Right forelimb (tissue), 1 donor: ENCODE results near the gene PIEZO2.
"Not testable (repeated sequence)": the region's sequence is repeated elsewhere in the genome, so short reads cannot be mapped to it uniquely, and the experiment has no call there.

ENCODE experiments used
- DNase-seq: peaks from one replicate; pipeline ENCODE4 v3.0.0-alpha.2; 2018

Gene PIEZO2

GRCh38 chr18:10923551-10924070 lies 225.8 kb downstream of the PIEZO2 start:
- DNase-seq = no peak

- no peak for DNase-seq
Observed at GRCh38 chr18:10923141-10923540, 226.2 kb downstream of the PIEZO2 start.

GRCh38 chr18:10922712-10923111 lies 226.7 kb downstream of the PIEZO2 start:
- not testable (repeated sequence) for DNase-seq

GRCh38 chr18:10920309-10920708 lies 229.1 kb downstream of the PIEZO2 start:
- not testable (repeated sequence) for DNase-seq

DNA sequence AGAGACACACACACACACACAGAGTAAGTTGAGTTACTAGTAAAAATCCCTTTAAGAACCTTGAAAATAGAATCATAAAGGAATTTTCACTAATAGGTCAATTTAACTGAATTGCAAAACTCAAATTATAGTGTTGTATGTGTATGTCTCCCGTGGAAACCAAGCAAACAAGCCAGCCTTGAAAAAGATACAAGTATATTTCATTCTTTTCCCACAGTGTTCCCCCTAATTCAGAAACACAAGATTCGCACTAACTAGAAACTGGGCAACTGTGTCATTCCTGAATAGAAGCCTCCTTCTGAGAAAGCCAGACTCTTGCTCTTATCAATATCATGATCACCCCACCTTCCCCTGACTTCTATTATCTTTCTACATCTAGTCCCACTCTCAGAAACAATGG lies 229.5 kb downstream of the PIEZO2 start:
- no peak for DNase-seq

- no peak for DNase-seq
Observed at GRCh38 chr18:10916865-10917264, 232.5 kb downstream of the PIEZO2 start.

GRCh38 chr18:10916387-10916786 lies 233.0 kb downstream of the PIEZO2 start:
- DNase-seq = no peak

DNA sequence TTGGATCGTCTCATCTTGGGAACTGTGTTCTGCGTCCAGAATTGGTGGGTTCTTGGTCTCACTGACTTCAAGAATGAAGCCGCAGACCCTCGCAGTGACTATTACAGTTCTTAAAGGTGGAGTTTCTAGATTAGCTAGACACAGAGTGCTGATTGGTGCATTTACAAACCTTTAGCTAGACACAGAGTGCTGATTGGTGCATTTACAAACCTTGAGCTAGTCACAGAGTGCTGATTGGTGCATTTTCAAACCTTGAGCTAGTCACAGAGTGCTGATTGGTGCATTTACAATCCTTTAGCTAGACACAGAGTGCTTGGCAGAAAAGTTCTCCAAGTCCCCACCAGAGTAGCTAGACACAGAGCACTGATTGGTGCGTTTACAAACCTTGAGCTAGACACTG lies 233.6 kb downstream of the PIEZO2 start:
- DNase-seq = not testable (repeated sequence)

- not testable (repeated sequence) for DNase-seq
Observed at GRCh38 chr18:10914610-10915009, 234.8 kb downstream of the PIEZO2 start.

GRCh38 chr18:10913919-10914318 lies 235.4 kb downstream of the PIEZO2 start:
- no peak for DNase-seq

GRCh38 chr18:10912790-10913545 lies 236.4 kb downstream of the PIEZO2 start:
- DNase-seq = peak; percentile 73

DNA sequence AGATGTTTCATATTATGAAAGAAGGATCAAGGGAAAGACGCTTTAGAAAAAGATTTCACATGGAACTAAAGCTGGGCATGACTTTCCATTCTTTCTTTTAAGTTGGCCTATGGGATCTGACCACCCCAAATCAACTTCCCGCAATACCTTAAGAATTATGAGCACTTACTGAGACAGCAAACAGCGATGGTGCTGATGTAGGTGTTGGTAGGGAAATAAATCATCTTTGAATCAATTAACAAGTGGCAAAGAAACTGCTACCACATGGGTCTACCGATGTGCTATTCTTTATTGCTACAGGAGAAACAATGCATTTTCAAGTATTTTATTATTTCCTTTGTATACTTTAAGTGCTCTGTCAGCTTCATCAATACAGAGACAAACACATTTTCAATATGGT lies 239.6 kb downstream of the PIEZO2 start:
- no peak for DNase-seq

DNA sequence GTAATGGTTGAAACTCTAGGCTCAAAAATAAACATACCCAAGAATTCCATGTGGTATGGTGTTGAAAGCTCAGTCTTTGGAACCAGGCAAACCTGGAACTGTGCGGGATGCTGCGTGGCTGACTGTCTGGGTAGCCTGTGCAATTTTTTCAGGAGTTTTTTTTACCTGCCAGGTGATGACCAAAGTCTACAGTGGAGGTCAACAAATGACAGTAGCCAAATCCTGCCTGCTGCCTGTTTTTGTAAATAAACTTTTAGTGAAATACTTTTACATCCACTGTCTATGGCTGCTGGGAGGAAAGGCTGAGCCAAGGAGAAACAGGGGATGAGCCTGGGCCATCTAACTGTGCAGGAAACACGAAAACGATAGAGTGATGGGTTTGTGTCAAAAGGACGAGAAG lies 240.6 kb downstream of the PIEZO2 start:
- no peak for DNase-seq

DNA sequence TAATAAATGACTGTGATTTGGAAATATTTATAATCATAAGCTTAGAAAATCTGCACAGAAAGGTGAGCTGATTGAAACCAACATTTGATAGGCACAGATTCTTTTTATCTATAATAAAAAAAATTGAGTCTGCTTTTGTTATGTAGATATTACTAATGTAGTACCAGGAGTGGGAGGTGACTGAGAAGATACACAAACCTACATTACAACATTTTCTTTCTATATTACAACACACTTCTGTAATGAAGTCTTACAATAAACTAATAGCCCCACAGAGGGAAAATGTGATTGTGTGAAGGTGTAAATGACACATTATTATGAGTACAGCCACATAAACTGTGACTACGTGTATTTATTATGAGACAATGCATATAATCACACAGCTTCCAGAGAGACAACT lies 241.6 kb downstream of the PIEZO2 start:
- no peak for DNase-seq

DNA sequence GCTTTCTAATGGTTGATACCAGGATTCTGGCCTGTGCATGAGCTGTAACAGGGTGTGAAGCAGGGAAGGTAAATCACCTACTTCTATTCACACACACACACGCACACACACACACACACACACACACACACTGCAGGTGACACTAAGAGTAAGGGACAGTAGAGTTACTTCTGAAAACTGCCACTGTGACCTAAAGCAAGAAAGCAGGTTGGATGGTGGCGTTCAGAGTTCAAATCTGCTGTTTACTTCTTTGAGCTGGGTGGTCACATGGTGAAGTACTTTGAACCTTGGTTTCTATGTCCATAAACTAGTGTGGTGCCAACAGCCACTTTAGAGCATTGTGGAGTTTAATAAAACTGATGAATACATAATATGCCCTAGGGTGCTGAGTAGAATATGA lies 248.0 kb downstream of the PIEZO2 start:
- DNase-seq = no peak

- no peak for DNase-seq
Observed at GRCh38 chr18:10900435-10900834, 248.9 kb downstream of the PIEZO2 start.

- no peak for DNase-seq
Observed at GRCh38 chr18:10899481-10899880, 249.9 kb downstream of the PIEZO2 start.

DNA sequence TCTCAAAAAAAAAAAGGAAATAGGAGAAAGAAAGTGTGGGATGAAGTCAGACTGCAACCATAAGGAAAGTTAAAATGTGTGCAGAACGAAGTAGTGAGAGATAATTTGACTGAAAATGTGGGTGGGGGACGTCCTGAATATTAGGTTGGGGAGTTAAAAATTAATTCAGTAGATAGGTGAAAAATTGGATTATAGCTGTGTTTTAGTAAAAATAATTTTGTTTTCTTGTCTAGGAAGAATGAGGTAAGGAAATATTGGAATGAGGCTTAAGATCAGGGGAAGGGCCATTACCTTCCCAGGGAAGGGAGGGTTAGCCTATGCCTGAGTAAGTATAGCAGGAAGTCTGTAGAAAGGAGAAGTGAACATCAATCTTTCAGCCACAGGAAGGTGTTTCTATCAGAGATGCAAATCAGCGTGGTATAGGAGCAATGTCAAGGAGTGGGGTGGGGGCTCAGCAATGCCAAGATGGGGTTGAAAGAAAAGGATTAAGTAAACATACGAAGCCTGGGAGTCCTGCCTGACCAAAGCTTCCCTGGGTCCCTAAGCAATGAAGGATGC lies 250.9 kb downstream of the PIEZO2 start:
- DNase-seq = no peak

DNA sequence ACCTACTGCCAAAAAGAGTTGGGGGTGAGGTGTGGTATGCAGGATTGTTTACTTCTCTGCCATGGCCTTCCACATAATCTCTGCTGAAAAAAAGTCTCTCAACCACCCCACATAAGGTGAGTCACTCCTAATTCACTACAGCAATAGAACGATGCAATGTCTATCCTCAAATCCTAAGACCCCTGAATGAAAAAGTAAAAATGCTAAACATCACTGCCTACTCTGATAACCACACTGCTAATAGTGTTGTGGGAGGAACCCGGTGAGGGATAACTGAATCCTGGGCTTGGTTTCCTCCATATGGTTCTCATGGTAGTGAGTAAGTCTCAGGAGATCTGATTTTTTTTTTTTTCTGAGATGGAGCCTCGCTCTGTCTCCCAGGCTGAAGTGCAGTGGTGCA lies 252.5 kb downstream of the PIEZO2 start:
- DNase-seq = no peak

DNA sequence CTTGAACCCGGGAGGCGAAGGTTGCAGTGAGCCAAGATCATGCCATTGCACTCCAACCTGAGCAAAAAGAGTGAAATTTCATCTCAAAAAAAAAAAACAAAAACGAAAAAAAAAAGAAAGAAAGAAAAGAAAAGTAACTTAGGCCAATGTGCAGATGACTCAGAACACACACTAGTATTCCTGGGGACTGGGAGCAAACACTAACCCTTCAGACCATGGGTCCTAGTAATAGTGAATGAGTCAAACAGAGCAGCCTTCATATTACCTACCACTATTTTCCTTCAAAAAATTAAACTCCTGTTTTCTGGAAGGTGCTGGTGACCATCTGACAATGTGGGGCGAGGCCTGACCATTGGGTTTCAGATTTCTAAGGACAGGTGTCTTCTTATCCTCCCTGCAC lies 253.4 kb downstream of the PIEZO2 start:
- no peak for DNase-seq

DNA sequence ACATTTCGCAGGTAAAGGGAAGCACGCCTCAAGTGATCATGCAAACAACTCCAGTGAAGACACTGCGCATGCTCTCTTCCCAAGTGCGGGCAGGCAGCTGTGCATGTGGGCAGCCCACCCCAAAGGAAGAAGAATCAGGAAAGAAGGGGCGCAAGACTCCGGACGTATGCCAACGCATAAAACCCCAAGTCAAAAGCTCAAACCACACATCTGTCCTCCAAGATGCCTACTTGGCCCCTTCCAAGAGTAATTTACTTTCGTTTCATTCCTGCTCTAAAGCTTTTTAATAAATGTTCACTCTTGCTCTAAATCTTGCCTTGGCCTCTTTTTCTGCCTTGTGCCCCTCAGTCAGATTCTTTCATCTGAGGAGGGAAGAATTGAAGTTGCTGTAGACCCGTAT lies 254.9 kb downstream of the PIEZO2 start:
- no peak for DNase-seq

- DNase-seq = no peak
Observed at GRCh38 chr18:10893761-10894160, 255.6 kb downstream of the PIEZO2 start.

DNA sequence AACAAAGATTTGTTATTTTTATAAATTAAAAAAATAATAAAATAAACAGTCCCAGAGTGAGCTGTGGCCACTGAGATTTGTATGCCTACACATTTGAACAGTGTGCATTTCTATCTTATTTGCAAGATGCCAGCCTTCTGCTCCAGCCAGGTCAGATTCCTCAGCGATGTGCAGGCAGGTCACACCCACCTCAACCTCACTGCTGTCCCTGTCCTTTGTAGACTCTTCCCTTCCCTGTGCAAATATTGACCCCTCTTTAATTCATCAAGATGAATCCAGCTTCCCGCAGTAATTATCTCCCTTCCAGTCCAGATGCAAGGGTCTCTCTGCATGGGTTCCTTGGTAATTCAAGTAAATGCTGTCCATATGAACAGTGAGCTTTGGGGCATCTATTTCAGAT lies 256.2 kb downstream of the PIEZO2 start:
- no peak for DNase-seq

DNA sequence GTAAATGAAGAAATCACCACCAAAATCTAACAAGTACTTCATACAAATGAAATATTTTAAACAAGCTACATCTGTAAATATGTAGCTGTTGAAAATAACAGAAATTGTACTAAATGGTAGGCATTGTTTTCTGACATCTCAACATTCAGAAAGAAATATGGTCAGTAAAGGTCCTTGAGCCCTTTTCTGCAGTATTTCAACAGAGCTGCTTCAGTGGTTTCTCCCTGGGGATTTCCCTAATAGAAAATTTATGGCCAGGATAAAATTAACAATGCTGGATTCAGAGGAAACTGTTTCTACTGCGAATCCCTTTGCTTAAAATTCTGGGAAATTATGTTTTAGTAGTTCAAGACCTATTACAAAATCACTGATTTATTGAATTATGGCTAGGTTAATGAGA lies 256.6 kb downstream of the PIEZO2 start:
- DNase-seq = no peak

GRCh38 chr18:10890022-10890421 lies 259.3 kb downstream of the PIEZO2 start:
- DNase-seq = no peak
